ENCODE results near the gene MAML2. TPM values are rescaled to one million over a fixed set of nuclear protein-coding genes. Genes with fewer than 3 reads are reported as not detected.
A peak's percentile ranks its signal among the peaks of the same experiment; 100 is the strongest.

The MAML2 gene
- total RNA-seq, 1 experiment from 2014 or later, result 2.9 TPM

GRCh38 chr11:96306933-96307775, 35.8 kb downstream of the MAML2 start:
- Histone ChIP-seq H3K27me3 (ENCODE audit: control insufficient read depth, insufficient read depth, low read length) (no peaks in the 10 kb centered on the region), H3K36me3 (ENCODE audit: control insufficient read depth, insufficient read depth, low read length) (no peaks in the 10 kb centered on the region), H3K27ac (ENCODE audit: low read length) (peak overlapping the region; percentile 91), H3K4me1 (ENCODE audit: control insufficient read depth, insufficient read depth, low read length) (peaks cover 82% of the 10 kb centered on the region), H3K9me3 (ENCODE audit: control insufficient read depth, insufficient read depth, low read depth, low read length) (no peaks in the 10 kb centered on the region), H3K4me3 (ENCODE audit: low read depth in 2 of 2, low read length in 2 of 2) (peak overlapping the region; percentile 27 to 59)
- intact Hi-C loops (cut with micrococcal nuclease; ENCODE audit: unreplicated experiment), result no loop called here
- ChIA-PET POLR2A (interaction anchor here (0.6 to 2.0 kb wide), 6 partner anchors 24 to 88 kb away, joined by 3 to 13 read pairs (median 6); partner anchors contain the start of gene MAML2), CTCF (interaction anchor here (1.0 to 2.2 kb wide), 4 partner anchors 32 to 83 kb away, joined by 3 to 8 read pairs (median 4); partner anchors contain the start of genes CCDC82, JRKL and MAML2)
- DNase-seq (ENCODE audit: low read depth, low spot score) (peak; percentile 95), ATAC-seq (peak; percentile 86)
- no peak for TF ChIP-seq REST (IDR thresholded peaks at IDR 0.05; ENCODE audit: insufficient read depth in 1 of 2, low read depth in 2 of 2, low read length in 1 of 2)
- TF ChIP-seq TCF7L2 (IDR thresholded peaks at IDR 0.05; ENCODE audit: low read depth, low read length), result no peak; the same call in 1 of the 2 replicates
- TF ChIP-seq CTCF (IDR thresholded peaks at IDR 0.05), result no peak
- TF ChIP-seq POLR2AphosphoS5 (IDR thresholded peaks at IDR 0.05; ENCODE audit: low read depth, low read length), result no peak
- TF ChIP-seq SIN3A (IDR thresholded peaks at IDR 0.05; ENCODE audit: borderline replicate concordance, insufficient read depth, low read depth, low read length), result no peak
- in situ Hi-C loops (cut with HindIII; ENCODE audit: low pct_unique_long_range_greater_than_20kb, low sequenced_read_pairs), result no loop called here
- no TSS peak for BruUV-seq (replicated peaks)

- Histone ChIP-seq H3K4me1 (ENCODE audit: control insufficient read depth, insufficient read depth, low read length) (peaks cover 78% of the 10 kb centered on the region), H3K9me3 (ENCODE audit: control insufficient read depth, insufficient read depth, low read depth, low read length) (no peaks in the 10 kb centered on the region), H3K27ac (ENCODE audit: low read length) (peak overlapping the region; percentile 91), H3K36me3 (ENCODE audit: control insufficient read depth, insufficient read depth, low read length) (no peaks in the 10 kb centered on the region), H3K27me3 (ENCODE audit: control insufficient read depth, insufficient read depth, low read length) (no peaks in the 10 kb centered on the region), H3K4me3 (ENCODE audit: low read depth in 2 of 2, low read length in 2 of 2) (peak overlapping the region; percentile 27 to 59)
- ATAC-seq (no peak; the same call in 1 of the 2 replicates), DNase-seq (ENCODE audit: low read depth, low spot score) (no peak)
- no peak for TF ChIP-seq TCF7L2 (IDR thresholded peaks at IDR 0.05; ENCODE audit: low read depth, low read length)
- no peak for TF ChIP-seq SIN3A (IDR thresholded peaks at IDR 0.05; ENCODE audit: borderline replicate concordance, insufficient read depth, low read depth, low read length)
- no peak for TF ChIP-seq POLR2AphosphoS5 (IDR thresholded peaks at IDR 0.05; ENCODE audit: low read depth, low read length)
- TF ChIP-seq CTCF (IDR thresholded peaks at IDR 0.05), result no peak
- no peak for TF ChIP-seq REST (IDR thresholded peaks at IDR 0.05; ENCODE audit: insufficient read depth in 1 of 2, low read depth in 2 of 2, low read length in 1 of 2)
- in situ Hi-C loops (cut with HindIII; ENCODE audit: low pct_unique_long_range_greater_than_20kb, low sequenced_read_pairs) (no loop called here), intact Hi-C loops (cut with micrococcal nuclease; ENCODE audit: unreplicated experiment) (no loop called here)
- POLR2A ChIA-PET, result interaction anchor here (0.6 to 2.0 kb wide), 3 partner anchors 25 to 88 kb away, joined by 4 to 13 read pairs (median 6); partner anchors contain the start of gene MAML2
- CTCF ChIA-PET, result interaction anchor here (1.7 to 2.2 kb wide), 2 partner anchors 33 to 36 kb away, joined by 4 to 8 read pairs; partner anchors contain the start of gene MAML2
- no TSS peak for BruUV-seq (replicated peaks)
These were observed 36.4 kb downstream of the MAML2 start for GRCh38 chr11:96306600-96306932.

Data from Panc1 (cell line).